Stimulated activated naive CD8-positive, alpha-beta T cell treated with anti-CD3 and anti-CD28 coated beads, Interleukin-15, Interleukin-2, amounts not matched to agents 100 U/mL and 50 U/mL, for 24 hours (primary cell): ENCODE results near the gene SF3B6.
A peak's percentile ranks its signal among the peaks of the same experiment; 100 is the strongest.
"Not testable (repeated sequence)": the region's sequence is repeated elsewhere in the genome, so short reads cannot be mapped to it uniquely, and the experiment has no call there.

ENCODE experiments used
- ATAC-seq: fragments of 150-1000 bp; cut with Tn5 transposase; one replicate; pipeline ENCODE4 v1.10.0; 2021
- DNase-seq: peaks from one replicate; pipeline ENCODE4 v3.0.0; 2021

Gene SF3B6

DNA sequence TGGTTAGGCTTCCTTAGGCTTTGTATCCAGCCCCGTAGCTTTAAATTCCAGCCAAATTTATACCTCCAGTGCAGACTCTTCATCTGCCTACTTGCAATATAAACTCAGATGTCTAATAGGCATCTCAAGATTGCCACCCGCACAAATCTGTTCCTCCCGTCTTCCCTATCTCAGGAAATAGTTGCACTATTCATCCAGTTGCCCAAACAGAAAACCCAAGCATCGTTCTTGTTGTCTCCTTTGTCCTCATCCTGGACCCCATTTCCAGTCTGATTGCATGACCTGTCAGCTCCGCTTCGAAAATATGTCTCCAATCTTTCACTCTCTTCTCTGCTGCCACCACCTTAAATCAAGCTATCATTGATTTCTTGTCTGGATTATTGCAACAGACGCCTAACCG lies 24.3 kb downstream of the SF3B6 start:
- ATAC-seq = no peak
- no peak for DNase-seq

GRCh38 chr2:24050041-24050979 lies 25.8 kb downstream of the SF3B6 start:
- ATAC-seq (no peak), DNase-seq (peak; percentile 28)

DNA sequence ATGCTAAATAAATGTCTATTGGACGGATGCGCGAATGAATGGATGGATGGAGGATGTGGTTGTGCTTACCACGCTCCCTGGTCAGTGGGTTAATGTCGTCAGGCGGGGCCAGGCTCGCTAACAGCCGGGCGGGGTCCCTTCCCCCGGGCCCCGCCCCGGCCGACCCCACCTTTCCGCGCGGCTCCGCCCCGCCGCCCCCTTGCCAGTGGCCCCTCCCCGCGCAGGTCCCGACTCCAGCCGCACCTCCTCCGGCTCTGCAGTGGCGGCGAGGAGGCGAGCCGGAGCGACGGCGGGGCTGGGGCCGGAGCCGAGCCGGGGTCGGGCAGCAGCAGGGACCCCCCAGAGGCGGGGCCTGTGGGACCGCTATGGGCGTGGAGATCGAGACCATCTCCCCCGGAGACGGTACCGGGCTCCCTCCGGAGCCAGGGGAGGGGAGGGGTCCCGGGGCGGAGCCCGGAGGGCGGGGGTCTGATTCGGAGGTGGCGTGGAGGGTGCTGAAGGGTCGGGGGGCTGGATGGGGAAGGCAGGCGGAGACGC lies 26.6 kb downstream of the SF3B6 start, which contains the start of gene FKBP1B:
Gene FKBP1B, plus strand, starts transcription at position 257 of the 537 bp plus-strand sequence. Its CDS starts 109 bp downstream, at position 366.
- ATAC-seq (peak; percentile 26), DNase-seq (peak; percentile 79)

DNA sequence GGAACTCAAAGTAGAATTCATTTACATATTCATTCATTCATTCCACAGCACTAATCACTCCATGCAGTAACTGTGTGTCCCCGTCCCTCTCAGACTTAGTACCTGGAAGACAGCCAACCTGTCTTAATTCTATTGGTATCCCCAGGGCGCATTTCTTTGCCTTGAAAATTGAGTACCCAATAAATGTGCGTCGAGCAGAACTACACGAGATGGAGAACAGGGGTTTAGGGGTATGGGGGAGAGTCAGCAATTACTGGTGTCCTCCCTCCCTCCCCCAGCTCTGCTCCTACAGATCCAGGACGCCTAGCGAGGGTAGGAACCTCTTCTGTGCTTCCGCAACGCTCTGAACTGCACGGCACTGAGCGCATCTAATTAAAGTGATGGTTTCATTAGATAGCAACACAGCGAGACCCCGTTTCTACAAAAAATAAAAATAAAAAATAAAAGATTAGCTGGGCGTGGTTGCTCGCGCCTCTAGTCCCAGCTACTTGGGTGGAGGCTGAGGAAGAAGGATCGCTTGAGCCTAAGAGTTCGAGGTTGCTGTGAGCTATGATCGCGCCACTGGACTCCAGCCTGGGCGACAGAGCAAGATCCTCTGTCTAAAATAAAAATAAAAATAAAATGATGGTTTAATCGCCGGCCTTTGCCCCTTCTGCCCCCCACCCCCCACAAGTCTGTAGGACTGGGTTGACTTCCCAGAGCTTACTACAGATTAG lies 27.2 kb downstream of the SF3B6 start:
- DNase-seq = peak; percentile 12
- no peak for ATAC-seq

GRCh38 chr2:24047703-24048033 lies 28.5 kb downstream of the SF3B6 start:
- no peak for DNase-seq
- ATAC-seq = no peak

DNA sequence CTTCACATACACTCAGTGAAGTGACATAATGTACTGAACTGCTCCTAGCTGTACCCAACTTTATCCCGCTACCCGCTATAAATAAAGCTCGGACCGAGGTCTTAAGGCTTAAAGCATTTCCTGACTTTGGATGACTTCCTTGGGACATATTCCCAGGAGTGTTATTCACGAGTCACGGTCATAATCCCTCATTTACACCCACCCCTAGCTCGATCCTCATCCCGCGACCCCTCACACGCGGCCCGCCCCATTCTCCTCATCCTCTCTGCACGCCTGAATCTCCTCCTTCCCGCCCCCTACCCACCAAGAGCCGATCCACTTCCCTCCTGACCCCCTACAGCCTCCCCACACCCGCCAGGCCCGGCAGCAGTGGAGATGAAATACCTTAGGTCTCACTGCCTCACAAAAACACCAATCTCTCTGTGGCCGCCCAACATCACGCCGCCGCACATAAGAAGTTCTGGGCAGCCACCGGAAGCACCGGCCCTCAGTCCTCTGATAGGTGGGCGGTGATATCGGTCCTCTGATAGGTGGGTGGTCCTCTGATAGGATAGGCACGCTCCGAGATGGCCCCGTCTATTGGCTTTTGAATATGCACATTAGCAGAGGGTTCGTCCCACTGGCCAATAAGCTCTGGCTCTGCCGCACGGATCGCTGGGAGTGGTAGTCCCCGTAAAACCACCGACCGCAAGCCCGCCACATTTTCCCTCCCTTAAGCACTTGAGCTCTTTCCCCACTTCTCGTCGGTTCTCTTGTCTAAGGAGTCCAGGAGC lies 29.0 kb downstream of the SF3B6 start, which contains the start of gene WDCP:
Gene WDCP, minus strand, starts transcription at position 462 of the 773 bp plus-strand sequence. CDS start 7,897 bp downstream, outside the sequence.
- ATAC-seq = peak; percentile 99
- peak; percentile 93 for DNase-seq

DNA sequence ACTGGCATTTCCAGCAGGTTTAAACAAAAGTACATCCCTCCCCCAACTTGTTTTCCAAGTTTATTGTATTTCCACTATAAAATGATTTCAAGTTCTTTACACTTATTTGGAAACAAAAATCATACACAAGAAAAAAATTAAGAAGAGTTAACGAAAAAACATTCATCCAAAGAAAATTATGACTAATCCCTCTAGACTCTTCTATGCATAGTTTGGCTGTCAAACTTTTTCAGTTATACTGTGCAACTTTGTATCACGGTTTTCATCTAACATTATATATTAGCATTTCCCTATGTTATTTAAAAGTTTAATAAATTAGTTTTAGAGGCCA lies 29.6 kb downstream of the SF3B6 start:
- DNase-seq (no peak), ATAC-seq (no peak)

DNA sequence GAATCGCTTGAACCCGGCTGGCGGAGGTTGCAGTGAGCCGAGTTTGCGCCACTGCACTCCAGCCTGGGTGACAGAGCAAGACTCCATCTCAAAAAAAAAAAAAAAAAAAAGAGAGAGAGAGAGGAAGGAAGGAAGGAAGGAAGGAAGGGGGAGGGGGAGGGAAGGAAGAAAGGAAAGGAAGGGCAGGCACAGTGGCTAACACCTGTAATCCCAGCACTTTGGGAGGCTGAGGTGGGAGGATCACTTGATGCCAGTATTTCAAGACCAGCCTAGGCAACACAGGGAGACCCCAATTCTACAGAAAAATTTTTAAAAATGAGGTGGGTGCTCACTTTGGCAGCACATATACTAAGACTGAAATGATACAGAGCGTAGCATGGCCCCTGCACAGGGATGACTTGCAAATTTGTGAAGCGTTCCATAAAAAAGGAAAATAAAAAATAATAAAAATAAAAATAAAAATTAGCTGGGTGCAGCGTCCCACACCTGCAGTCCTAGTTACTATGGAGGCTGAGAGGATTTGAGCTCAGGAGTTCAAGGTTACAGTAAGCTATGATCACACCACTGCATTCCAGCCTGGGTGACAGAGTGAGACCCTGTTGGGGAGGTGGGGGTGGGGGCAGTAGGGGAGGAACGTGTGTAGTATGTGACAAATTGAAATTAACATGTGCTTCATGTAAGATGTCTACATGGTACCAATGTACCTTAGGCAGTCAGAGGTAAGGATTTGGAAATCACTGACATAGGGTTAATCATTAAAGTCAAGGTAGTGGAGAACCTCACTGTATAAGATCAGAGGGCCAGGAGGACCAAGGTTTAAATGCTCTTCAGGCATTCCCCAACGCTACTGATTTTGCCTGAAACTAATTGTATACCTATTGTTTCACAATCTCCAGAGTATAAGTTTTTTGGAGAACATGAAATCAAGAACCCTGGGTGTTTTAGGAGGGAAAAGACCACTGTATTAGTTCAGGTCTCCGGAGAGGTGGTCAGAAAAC lies 30.3 kb downstream of the SF3B6 start:
- ATAC-seq (no peak), DNase-seq (no peak)

DNA sequence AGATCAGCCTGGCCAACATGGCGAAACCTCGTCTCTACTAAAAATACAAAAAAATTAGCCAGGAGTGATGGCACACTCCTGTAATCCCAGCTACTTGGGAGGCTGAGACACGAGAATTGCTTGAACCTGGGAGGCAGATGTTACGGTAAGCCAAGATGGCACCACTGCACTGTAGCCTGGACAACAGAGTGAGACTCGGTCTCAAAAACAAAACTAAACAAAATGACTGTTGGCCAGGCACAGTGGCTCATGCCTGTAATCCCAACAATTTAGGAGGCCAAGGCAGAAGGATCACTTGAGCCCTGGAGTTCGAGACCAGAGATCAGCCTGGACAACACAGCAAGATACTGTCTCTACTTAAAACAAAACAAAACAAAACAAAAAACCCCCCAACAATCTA lies 33.0 kb downstream of the SF3B6 start:
- not testable (repeated sequence) for ATAC-seq, DNase-seq

GRCh38 chr2:24040511-24040910 lies 35.6 kb downstream of the SF3B6 start:
- DNase-seq = no peak
- no peak for ATAC-seq

- ATAC-seq = no peak
- no peak for DNase-seq
These were observed 37.2 kb downstream of the SF3B6 start for GRCh38 chr2:24038786-24039499.

DNA sequence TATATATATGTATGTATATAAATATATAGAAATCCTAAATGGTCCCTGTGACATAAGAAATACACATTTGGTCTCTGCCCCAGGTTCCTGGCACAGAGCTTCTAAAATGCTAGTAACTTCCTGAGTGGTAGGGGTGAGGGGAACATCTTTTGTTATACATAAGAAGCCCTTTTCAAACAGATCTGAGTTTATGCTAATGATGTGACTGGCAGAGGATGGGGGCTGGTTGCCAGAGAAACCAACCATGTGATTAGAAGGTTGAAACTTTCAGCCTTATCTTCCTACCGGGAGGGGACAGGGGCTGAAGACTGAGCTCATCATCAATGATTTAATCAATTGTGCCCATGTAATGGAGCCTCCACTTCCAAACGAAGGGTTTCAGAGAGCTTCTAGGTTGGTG lies 49.9 kb downstream of the SF3B6 start:
- DNase-seq = no peak
- ATAC-seq = no peak

- DNase-seq (no peak), ATAC-seq (no peak)
These were observed 51.0 kb downstream of the SF3B6 start for GRCh38 chr2:24024996-24025663.

- DNase-seq (no peak), ATAC-seq (no peak)
These were observed 52.1 kb downstream of the SF3B6 start for GRCh38 chr2:24024018-24024417.

GRCh38 chr2:24022975-24023575 lies 53.1 kb downstream of the SF3B6 start:
- no peak for ATAC-seq

DNA sequence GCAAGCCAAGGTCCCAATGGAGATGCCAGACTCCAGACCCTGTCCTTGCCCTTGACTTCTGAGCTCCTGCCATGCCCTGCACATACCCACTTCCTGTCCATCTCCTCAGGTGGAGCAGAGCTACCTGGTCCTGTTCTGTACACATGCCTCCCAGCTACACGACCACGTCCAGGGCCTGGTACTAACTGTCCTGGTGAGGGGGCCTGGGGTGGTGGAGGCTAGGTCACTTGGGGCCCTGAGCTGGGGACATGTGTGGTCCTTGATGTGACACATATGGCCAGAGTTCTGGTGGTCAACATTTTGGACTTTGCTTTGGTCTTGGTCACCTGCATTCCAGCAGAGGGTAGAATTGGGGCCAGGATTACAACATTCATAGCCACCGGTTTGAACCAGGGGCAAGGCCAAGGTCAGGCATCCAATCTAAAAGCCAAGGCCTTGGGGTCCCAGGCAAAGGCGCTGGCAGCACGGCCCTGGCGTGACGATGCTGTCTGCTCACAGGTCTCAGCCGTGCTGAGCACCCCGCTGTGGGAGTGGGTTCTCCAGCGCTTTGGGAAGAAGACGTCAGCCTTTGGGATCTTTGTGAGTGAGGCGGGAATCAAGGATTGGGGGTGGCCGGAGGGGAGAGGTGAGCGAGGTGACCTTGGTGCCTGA lies 53.7 kb downstream of the SF3B6 start:
- DNase-seq = no peak
- ATAC-seq = no peak

More at GRCh38 chr2:24022975-24023575, 53.1 kb downstream of the SF3B6 start:
- no peak for DNase-seq

GRCh38 chr2:24021122-24021998 lies 54.8 kb downstream of the SF3B6 start:
- ATAC-seq = peak; percentile 63
- DNase-seq = peak; percentile 38

- DNase-seq = no peak
- ATAC-seq = no peak
These were observed 55.9 kb downstream of the SF3B6 start for GRCh38 chr2:24020244-24020643.
